Gastroesophageal sphincter (tissue), 3 donors: ENCODE measurements around the gene KPNA4.

ENCODE experiments used
- EP300 ChIP-seq: sonication (generic); formaldehyde crosslinking; IDR thresholded peaks from one replicate; pipeline ENCODE4 v1.6.1; 2017; ENCODE audit warnings: antibody characterized with exemption, mild to moderate bottlenecking
- POLR2A ChIP-seq, 2 donors: fragments of 450-650 bp; IDR thresholded peaks; one replicate each; pipeline ENCODE4 v1.6.1; 2017; ENCODE audit warnings: antibody characterized with exemption in 2 of 2, mild to moderate bottlenecking in 2 of 2, moderate library complexity in 1 of 2
- POLR2AphosphoS5 ChIP-seq: sonication (generic); formaldehyde crosslinking; IDR thresholded peaks from one replicate; pipeline ENCODE4 v1.6.1; 2017; ENCODE audit warnings: antibody characterized with exemption
- TF ChIP-seq, protein P1 (sequence below), 4 experiments: fragments of 200-600 bp in 2 of 4; fragments of 450-650 bp in 2 of 4; sonication (generic) in 1 of 4; IDR thresholded peaks; one replicate each; pipeline ENCODE4 v1.5.1; 2017 to 2019; ENCODE audit warnings: antibody characterized with exemption in 4 of 4, mild to moderate bottlenecking in 2 of 4, moderate library complexity in 2 of 4

- TF ChIP-seq, protein P1, sequence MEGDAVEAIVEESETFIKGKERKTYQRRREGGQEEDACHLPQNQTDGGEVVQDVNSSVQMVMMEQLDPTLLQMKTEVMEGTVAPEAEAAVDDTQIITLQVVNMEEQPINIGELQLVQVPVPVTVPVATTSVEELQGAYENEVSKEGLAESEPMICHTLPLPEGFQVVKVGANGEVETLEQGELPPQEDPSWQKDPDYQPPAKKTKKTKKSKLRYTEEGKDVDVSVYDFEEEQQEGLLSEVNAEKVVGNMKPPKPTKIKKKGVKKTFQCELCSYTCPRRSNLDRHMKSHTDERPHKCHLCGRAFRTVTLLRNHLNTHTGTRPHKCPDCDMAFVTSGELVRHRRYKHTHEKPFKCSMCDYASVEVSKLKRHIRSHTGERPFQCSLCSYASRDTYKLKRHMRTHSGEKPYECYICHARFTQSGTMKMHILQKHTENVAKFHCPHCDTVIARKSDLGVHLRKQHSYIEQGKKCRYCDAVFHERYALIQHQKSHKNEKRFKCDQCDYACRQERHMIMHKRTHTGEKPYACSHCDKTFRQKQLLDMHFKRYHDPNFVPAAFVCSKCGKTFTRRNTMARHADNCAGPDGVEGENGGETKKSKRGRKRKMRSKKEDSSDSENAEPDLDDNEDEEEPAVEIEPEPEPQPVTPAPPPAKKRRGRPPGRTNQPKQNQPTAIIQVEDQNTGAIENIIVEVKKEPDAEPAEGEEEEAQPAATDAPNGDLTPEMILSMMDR (IDR thresholded peaks at IDR 0.05): no peak
- TF ChIP-seq EP300 (no peak), POLR2A (IDR thresholded peaks at IDR 0.05) (no peak), POLR2AphosphoS5 (no peak)
Measured at GRCh38 chr3:160450846-160451245, 114.5 kb downstream of the KPNA4 start.
